LoVo (cell line): ENCODE measurements around the gene DNER.
"Not testable (repeated sequence)": the region's sequence is repeated elsewhere in the genome, so short reads cannot be mapped to it uniquely, and the experiment has no call there.

Experiments used
- DNase-seq: peaks from one replicate; pipeline ENCODE4 v3.0.0-alpha.2; 2016; ENCODE audit warnings: low spot score

Gene DNER

GRCh38 chr2:229562472-229563127 is 151.8 kb downstream of the DNER start:
- no peak for DNase-seq

- DNase-seq, result no peak
These were observed 154.4 kb downstream of the DNER start for GRCh38 chr2:229559986-229560385.

DNA sequence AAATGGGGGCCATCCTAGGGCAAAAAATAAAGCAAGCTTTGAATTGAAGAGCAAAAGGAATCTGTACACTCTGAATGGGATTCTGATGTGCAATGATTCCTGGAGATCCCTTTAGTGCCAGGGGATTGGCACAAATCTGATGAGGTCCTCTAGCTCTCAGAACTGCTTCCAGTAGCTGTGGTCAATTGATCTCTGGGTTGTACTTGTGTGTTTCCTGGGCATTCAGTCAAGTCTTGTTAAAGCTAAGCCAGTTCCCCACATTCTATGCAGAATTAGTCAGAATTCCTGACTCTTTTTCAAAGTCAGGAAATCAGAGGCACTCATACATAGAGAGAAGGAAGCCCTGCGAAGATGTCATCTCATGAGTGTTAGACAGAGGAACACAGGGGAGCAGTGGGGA is 161.3 kb downstream of the DNER start:
- no peak for DNase-seq

DNA sequence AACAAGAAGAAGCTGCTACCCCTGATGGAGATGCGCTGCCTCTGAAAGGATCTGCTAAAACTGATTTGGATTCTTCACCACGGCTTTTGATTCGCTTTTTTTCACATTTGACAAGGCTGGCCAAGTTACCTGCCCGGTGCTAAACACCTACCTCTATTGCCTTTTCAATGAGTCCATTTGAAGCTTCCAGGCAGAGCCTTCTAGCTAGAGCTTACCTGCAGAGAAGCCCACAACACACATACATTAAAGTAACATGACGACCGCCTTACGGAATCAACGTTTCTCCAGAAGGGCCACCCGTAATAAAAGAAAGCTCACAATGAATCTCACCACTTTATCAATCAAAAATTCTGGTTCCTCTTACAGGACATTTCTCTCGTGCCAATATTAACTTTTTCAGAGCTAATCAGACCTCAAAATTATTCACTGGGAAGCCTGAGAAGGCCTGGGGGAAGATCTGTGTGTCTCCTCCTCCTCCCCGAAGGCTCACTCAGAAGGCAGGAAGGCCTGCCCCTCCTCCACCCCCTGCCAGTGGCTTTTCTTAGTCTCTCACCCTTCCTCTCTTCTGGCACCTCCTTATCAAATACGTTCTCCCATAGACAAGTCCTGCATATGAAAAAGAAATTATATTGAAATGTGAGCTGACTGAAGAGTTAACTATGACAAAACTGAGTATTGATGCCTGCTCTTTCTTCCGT is 171.0 kb downstream of the DNER start:
- DNase-seq, result no peak

GRCh38 chr2:229539628-229540027 is 174.7 kb downstream of the DNER start:
- no peak for DNase-seq

DNA sequence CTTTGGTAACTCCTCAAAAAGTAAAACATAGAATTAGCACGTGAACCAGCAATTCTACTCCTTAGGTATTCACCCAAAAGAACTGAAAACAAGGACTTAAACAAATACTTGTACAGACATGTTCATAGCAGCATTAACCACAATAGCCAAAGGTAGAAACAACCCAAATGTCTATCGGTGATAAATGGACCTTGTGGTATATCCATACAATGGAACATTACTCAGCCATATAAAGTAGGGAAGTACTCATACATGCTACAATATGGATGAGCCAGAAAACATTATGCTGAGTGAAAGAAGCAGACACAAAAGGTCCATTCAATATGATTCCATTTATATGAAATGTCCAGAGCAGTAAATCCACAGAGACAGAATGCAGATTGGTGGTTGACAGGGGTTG is 182.8 kb downstream of the DNER start:
- no peak for DNase-seq

DNA sequence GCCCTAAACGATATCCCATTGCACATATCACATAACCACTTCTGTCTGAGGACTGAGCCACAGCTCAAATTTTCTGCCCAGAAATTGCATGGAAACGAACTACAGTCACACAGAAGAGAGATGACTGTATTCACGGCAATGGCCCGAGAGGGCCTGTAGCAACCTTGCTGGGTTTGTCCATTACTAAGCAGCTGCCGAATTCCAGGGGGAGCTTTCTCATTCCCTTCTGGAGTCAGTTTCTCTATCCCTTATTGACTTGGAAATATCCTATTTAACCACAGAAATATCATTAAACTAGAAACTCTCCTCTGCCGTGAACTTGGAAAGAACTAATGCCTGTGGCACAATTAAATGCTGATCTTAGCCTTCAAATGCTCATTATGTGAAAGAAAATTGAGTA is 183.9 kb downstream of the DNER start:
- DNase-seq, result no peak

- DNase-seq, result no peak
These were observed 185.5 kb downstream of the DNER start for GRCh38 chr2:229528846-229529245.

DNA sequence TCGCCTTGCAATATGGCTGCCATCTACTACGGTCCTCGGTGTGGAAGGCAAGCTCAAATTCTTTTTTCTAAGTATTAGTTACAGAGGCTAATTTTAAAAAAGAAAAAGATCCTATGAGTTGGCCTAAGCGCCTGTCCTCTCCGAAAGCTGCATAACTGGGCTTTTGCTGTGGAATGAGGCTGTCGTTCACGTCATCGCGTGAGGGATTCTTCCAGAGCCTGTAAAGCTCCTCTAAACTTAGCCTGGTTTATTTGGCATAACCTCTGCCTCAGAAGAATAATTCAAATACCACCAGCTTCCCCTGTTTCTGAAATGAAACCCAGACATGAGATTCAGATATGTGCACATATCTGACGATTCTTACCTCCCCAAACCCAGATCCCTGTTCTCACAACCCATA is 187.4 kb downstream of the DNER start:
- no peak for DNase-seq

- DNase-seq, result no peak
These were observed 189.6 kb downstream of the DNER start for GRCh38 chr2:229524799-229525198.

DNA sequence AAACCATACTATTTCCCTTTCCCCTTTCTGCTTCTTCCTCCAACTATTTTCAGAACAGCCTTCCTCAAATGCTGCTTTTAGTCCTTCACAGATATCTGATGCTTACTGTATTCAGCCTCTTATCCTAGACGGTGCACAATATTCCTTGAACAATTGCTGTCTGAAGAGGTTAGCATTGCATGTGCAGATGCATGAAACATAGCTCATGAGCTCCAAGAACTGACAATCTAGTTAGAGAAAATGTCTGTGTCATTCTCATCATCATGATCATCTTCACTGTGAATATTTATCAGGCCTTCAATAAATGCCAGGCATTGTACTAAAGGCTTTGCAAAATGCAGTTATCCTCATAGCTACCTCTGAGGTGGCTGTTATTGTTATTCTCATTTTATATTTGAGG is 190.7 kb downstream of the DNER start:
- no peak for DNase-seq

DNA sequence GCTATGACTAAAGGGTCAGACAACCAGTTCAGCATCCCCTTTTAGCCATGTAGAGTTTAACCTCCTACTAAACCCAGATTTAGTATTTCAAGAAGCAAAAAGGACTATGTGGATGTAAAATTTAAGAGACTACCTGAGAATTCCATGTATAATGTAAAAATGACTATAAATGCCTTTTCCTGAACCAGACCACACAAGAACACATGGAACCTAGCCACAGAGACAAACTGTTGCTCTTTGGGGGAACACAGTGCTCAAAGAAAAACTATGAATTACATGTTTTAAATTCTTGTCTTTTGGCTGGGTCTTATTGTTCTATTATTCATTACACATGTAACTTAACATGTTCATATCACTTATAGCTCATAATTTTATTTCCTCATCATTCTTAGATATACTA is 192.8 kb downstream of the DNER start:
- no peak for DNase-seq

DNA sequence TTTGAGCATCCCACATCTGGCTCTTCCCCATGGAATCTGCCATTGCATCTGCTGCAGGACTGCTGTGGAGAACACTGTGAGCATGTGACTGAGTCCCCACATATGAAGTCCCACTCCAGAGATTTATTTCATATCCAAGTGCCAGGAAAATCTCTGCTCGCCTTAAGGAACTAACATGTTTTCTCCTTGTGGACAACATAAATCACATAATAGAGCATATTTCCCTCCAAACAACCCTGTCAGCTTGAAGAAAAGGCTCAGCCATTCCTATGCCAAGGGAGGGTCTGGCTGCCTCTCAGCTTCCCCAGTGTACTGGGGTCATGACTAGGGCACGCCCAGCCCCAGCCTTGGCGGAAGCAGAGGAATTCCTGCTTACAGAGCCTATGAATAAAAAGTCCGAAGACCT is 193.7 kb downstream of the DNER start:
- DNase-seq, result no peak

- no peak for DNase-seq
These were observed 194.5 kb downstream of the DNER start for GRCh38 chr2:229519655-229520430.

DNA sequence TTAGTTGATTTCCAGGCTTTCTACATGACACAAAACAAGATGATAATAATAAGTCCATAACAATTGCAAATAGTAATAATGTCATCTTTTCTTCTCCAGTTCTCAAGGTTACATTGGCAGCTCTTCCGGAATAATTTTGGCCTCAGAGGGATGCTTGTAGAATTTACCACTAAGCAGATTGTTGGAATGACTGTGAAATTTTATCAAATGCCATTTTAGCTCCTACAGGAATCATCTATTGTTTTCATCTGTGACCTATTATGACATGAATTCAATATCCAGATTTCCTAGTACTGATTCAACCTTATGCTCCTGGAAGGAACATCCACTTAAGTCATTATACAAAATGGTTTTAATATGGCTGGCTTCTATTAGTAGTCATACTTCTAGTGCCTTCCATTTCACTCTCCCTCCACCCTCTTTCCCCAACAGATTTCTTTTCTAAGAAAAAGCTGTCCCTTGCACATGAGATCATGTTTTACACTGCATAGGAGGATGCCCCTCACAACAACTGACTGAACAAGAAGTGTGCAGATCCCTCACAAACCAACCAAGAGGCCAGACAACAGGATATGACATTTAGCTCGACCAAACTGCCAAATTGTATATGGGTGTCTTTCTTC is 200.0 kb downstream of the DNER start:
- DNase-seq, result no peak

GRCh38 chr2:229511524-229511923 is 202.8 kb downstream of the DNER start:
- DNase-seq, result no peak

DNA sequence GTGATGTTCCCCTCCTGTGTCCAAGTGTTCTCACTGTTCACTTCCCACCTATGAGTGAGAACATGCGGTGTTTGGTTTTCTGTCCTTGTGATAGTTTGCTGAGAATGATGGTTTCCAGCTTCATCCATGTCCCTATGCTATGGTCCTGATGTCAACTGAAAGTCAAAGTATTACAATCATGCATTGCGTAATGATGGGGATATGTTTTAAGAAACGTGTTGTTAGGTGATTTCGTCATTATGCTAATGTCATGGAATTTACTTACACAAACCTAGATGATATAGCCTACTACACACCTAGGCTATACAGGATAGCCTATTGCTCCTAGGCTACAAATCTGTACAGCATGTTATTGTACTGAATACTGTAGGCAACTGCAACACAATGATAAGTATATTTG is 207.7 kb downstream of the DNER start:
- DNase-seq, result not testable (repeated sequence)

DNA sequence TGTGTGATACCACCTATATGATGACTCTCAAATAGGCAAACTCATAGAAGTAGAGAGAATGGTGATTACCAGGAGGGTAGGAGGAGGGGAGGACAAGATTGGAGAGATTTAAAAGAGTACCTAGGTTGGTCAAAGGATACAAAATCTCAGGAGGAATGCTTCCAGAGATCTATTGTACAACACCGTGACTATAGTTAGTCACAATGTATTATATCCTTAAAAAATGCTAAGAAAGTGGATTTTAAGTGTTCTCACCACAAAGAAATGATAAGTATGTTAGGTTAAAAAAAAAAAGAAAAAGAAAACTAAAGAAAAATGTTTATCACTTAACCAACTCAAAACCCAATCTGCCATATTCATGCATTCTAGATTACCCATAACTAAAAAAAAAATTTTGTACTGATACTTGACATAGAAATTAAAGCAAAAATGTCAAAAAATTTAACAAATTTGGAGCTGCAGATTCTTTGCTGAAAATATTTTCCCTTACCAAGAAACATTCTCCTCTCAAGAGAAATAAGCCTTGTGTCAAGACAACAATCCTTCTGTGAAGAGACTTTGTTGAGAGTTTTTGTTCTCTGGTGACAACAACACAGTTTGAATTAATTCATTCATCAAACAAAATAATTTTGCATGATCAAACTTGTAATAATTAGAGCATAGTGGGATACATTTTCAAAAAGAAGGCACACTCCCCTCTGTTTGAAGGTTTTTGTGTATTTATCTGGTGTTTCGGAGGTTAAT is 213.1 kb downstream of the DNER start:
- DNase-seq, result no peak

DNA sequence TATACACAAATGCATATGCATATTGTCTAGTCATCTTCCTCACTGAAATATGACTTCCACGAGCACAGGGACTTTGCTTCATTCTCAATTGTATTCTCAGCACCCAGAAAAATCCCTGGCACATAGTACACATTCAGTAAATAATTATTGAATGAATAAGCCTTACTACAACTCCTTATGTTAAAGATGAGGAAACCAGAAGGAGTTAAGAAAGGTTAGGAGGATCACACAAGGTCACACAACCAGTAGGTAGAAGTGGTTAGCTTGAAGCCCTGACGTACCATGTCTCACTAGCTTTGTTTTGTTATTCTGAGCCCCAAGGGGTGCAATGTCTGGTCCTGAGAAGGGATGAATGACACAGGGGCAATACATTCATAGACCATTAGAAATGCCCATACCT is 222.3 kb downstream of the DNER start:
- no peak for DNase-seq

DNA sequence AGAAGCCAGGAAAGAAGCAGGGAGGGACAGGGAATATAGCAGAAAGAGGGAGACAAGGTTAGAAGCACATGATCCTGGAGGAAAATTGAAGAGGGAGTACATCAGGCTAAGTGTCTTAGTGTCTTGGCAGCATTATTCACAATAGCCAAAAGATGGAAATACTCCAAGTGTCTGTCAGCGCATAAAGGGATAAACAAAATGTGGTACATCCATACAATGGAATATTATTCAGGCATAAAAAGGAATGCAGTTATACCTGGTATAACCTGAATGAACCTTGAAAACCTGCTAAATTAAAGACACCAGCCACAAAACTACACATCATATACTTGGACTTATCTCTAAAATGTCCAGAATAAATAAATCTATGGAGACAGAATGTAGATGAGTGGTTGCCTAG is 224.2 kb downstream of the DNER start:
- DNase-seq, result no peak

- no peak for DNase-seq
These were observed 225.3 kb downstream of the DNER start for GRCh38 chr2:229489016-229489415.

GRCh38 chr2:229488232-229488631 is 226.1 kb downstream of the DNER start:
- DNase-seq, result no peak
